Tibial nerve (tissue), 4 donors: Measurements from ENCODE around the gene TTN. TPM values are rescaled to one million over a fixed set of nuclear protein-coding genes. Genes with fewer than 3 reads are reported as not detected.

Source experiments
- DNase-seq, 2 donors: peaks; one replicate each; pipeline ENCODE4 v3.0.0-alpha.2; 2019; ENCODE audit warnings: low spot score in 2 of 2
- H3K27ac ChIP-seq, 4 donors: fragments of 200-600 bp; sonication (generic) in 3 of 4; one replicate each; pipeline ENCODE4 v1.5.1; 2017 to 2019; ENCODE audit warnings: mild to moderate bottlenecking in 1 of 4
- H3K27me3 ChIP-seq, 2 donors: fragments of 200-600 bp; sonication (generic) in 1 of 2; one replicate each; pipeline versions ENCODE4 v1.5.1 to v1.6.0; 2017 to 2019
- H3K36me3 ChIP-seq, 3 donors: fragments of 200-600 bp; sonication (generic); one replicate each; pipeline ENCODE4 v1.5.1; 2018 to 2019
- H3K4me1 ChIP-seq, 4 donors: fragments of 200-600 bp; sonication (generic) in 3 of 4; one replicate each; pipeline ENCODE4 v1.5.1; 2017 to 2019
- H3K4me3 ChIP-seq, 4 donors: fragments of 200-600 bp; sonication (generic) in 3 of 4; one replicate each; pipeline ENCODE4 v1.5.1; 2017 to 2019; ENCODE audit warnings: mild to moderate bottlenecking in 1 of 4, moderate library complexity in 1 of 4
- H3K9me3 ChIP-seq, 4 donors: fragments of 200-600 bp; sonication (generic) in 3 of 4; one replicate each; pipeline ENCODE4 v1.5.1; 2017 to 2019
- EP300 ChIP-seq, 2 donors: sonication (generic); formaldehyde crosslinking; IDR thresholded peaks; one replicate each; pipeline ENCODE4 v1.6.1; 2017; ENCODE audit warnings: antibody characterized with exemption in 2 of 2, mild to moderate bottlenecking in 1 of 2
- POLR2A ChIP-seq, 2 donors: fragments of 450-650 bp; IDR thresholded peaks; one replicate each; pipeline ENCODE4 v1.6.1; 2017; ENCODE audit warnings: antibody characterized with exemption in 2 of 2, mild to moderate bottlenecking in 2 of 2, moderate library complexity in 2 of 2
- WGBS, 2 donors: methylation state at CpG; one replicate each; pipeline ENCODE4 v1.1.5; 2018; 5-methylcytosine and 5-hydroxymethylcytosine counted together
- total RNA-seq, 4 donors: library from RNA; depleted of rRNA; stranded (reverse); fragments of >200 nt; gene quantifications; one replicate each; pipeline ENCODE4 v1.1.0, GENCODE V29; 2016
- TF ChIP-seq, protein P1 (sequence below), 5 experiments: fragments of 200-600 bp in 3 of 5; fragments of 450-650 bp in 2 of 5; sonication (generic) in 3 of 5; IDR thresholded peaks; one replicate each; pipeline ENCODE4 v1.5.1; 2016 to 2019; ENCODE audit warnings: antibody characterized with exemption in 5 of 5, mild to moderate bottlenecking in 3 of 5, moderate library complexity in 2 of 5

TTN gene
- total RNA-seq, 4 donors from 2014 or later, result 4.7 to 15.5 (median 9.2) TPM

DNA sequence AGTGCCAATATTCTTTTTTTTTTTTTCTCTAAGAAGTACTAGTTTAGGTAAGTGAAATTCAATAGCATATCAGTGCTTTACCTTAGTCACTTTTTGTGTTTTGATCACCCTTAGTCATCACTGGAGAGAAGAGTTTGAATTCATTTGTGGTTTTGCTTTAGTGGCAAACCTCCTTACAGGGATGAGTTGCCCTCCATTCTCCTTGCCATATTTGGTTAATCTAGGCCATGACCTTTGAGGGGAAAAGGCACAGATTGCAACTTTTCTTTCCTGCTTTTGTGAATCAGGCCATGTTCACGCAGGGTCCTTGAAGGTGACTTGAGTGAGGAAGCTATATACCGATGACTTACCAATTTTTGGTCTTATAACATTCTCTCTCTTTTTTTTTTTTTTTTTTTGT, 292.6 kb downstream of the TTN start:
- no peaks in the 10 kb centered on the region for H3K9me3 ChIP-seq
- H3K27ac ChIP-seq, result no peak overlapping the region
- H3K4me3 ChIP-seq, result no peak overlapping the region
- peaks cover 0 to 66% (median 0%) of the 10 kb centered on the region in 3 donors for H3K36me3 ChIP-seq
- DNase-seq, result no peak
- H3K4me1 ChIP-seq, result no peaks in the 10 kb centered on the region
- no peaks in the 10 kb centered on the region for H3K27me3 ChIP-seq
- TF ChIP-seq POLR2A (IDR thresholded peaks at IDR 0.05), result no peak
- TF ChIP-seq, protein P1, sequence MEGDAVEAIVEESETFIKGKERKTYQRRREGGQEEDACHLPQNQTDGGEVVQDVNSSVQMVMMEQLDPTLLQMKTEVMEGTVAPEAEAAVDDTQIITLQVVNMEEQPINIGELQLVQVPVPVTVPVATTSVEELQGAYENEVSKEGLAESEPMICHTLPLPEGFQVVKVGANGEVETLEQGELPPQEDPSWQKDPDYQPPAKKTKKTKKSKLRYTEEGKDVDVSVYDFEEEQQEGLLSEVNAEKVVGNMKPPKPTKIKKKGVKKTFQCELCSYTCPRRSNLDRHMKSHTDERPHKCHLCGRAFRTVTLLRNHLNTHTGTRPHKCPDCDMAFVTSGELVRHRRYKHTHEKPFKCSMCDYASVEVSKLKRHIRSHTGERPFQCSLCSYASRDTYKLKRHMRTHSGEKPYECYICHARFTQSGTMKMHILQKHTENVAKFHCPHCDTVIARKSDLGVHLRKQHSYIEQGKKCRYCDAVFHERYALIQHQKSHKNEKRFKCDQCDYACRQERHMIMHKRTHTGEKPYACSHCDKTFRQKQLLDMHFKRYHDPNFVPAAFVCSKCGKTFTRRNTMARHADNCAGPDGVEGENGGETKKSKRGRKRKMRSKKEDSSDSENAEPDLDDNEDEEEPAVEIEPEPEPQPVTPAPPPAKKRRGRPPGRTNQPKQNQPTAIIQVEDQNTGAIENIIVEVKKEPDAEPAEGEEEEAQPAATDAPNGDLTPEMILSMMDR (IDR thresholded peaks at IDR 0.05), result no peak
- TF ChIP-seq EP300 (IDR thresholded peaks at IDR 0.05), result no peak
- WGBS, 2 donors, result 98 to 99% methylated on average over 2 of the region's 2 CpGs

DNA sequence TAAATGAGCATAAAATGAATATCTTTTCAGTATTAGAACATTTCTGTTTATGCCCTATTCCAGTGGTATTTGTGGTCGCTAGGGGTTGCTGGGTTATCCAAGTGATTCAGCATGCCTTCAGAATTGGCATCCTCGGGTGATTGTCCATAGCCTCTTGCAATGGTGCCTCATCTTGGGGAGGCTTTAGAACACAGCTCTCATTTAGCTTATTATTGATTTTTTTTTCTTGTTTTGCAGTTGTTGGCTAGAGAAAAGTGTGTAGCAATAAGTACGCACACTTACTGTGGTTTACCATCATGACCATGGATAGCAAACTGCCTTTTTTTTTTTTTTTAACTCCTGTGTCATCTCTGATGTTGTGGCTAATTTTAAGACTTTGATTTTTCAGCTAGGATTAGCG, 293.3 kb downstream of the TTN start:
- peaks cover 0 to 62% (median 0%) of the 10 kb centered on the region in 3 donors for H3K36me3 ChIP-seq
- H3K4me3 ChIP-seq, result no peak overlapping the region
- H3K27me3 ChIP-seq, result no peaks in the 10 kb centered on the region
- H3K27ac ChIP-seq, result no peak overlapping the region
- no peak for DNase-seq
- H3K9me3 ChIP-seq, result no peaks in the 10 kb centered on the region
- TF ChIP-seq EP300 (IDR thresholded peaks at IDR 0.05) (no peak), POLR2A (IDR thresholded peaks at IDR 0.05) (no peak)
- TF ChIP-seq, protein P1 (IDR thresholded peaks at IDR 0.05), result no peak
- H3K4me1 ChIP-seq, result no peaks in the 10 kb centered on the region
- 85 to 87% methylated on average over 4 of the region's 4 CpGs for WGBS, 2 donors

DNA sequence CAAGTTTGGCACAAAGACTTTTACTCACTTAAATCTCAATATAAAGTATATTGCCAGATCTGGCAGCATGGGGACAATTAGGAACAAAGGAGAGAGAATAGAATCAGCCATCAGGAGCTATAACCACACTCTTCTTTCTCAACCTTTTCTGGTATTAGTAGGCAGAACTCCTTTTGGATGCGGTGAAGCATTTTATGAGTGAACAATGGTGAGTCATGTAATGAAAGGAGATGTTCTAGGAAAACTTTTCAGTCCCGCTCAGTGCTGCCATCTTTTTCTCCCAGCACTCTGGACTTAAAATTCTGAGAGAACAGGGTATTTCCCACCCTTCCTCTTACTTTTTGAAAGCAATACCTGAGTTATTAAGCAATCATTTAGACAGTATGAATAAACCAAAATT, 294.7 kb downstream of the TTN start:
- WGBS, 2 donors, result 92 to 93% methylated on average over 2 of the region's 2 CpGs
- TF ChIP-seq EP300 (IDR thresholded peaks at IDR 0.05) (no peak), POLR2A (IDR thresholded peaks at IDR 0.05) (no peak)
- TF ChIP-seq, protein P1 (IDR thresholded peaks at IDR 0.05), result no peak
- H3K27ac ChIP-seq, result no peak overlapping the region
- no peak overlapping the region for H3K4me3 ChIP-seq
- H3K36me3 ChIP-seq, result peaks cover 0 to 48% (median 0%) of the 10 kb centered on the region in 3 donors
- H3K27me3 ChIP-seq, result no peaks in the 10 kb centered on the region
- no peaks in the 10 kb centered on the region for H3K4me1 ChIP-seq
- H3K9me3 ChIP-seq, result no peaks in the 10 kb centered on the region
- DNase-seq, result no peak

DNA sequence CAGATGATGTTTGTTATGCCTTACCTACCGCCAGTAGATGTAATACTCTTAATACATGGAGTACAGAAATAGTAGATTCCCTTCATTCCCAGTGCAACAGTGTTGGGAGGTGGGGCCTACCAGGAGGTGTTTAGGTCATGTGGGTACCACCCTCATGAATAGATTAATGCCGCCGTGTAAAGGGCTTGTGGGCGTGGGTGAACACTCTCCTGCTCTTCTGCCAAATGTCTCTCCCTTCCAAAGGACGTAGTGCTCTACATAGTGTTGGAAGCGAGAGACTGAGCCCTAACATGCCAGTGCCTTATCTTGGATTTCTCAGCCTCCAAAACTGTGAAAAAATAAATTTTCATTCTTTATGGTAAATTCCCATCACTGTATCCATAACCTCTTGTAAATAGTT, 296.8 kb downstream of the TTN start:
- H3K4me1 ChIP-seq, result no peaks in the 10 kb centered on the region
- TF ChIP-seq, protein P1 (IDR thresholded peaks at IDR 0.05), result no peak
- TF ChIP-seq EP300 (IDR thresholded peaks at IDR 0.05) (no peak), POLR2A (IDR thresholded peaks at IDR 0.05) (no peak)
- no peak overlapping the region for H3K4me3 ChIP-seq
- no peaks in the 10 kb centered on the region for H3K27me3 ChIP-seq
- no peaks in the 10 kb centered on the region for H3K9me3 ChIP-seq
- DNase-seq, result no peak
- peaks cover 0 to 50% (median 0%) of the 10 kb centered on the region in 3 donors for H3K36me3 ChIP-seq
- no peak overlapping the region for H3K27ac ChIP-seq
- 88 to 90% methylated on average over 6 of the region's 6 CpGs for WGBS, 2 donors

DNA sequence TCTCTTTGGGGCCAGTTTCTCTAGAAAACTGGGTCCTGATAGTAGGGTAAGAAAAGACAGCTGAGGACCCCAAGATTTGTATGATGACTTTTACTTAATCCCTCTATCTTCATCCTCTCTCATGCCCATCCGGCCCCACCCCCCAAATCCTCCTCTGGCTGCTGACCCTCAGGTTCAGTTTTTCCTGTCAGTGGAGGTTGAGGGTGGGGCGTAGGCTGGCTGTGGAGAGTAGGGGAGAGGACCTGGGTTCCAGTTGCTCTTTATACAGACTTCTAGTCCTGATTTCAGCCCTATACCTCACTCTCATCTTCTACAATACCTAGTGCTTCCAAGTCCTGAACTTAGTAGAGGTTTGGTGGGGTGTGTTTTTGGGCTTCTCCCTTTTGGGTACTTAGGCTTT, 298.6 kb downstream of the TTN start:
- TF ChIP-seq, protein P1 (IDR thresholded peaks at IDR 0.05), result no peak
- TF ChIP-seq EP300 (IDR thresholded peaks at IDR 0.05) (no peak), POLR2A (IDR thresholded peaks at IDR 0.05) (no peak)
- 89 to 92% methylated on average over 2 of the region's 2 CpGs for WGBS, 2 donors

More for the DNA sequence above, 298.6 kb downstream of the TTN start:
- Histone ChIP-seq H3K27ac (no peak overlapping the region), H3K27me3 (no peaks in the 10 kb centered on the region), H3K4me3 (no peak overlapping the region), H3K36me3 (peaks cover 0 to 59% (median 4%) of the 10 kb centered on the region in 3 donors), H3K4me1 (no peaks in the 10 kb centered on the region), H3K9me3 (no peaks in the 10 kb centered on the region)
- DNase-seq, result no peak
